ENCODE measurements around the gene HELZ.
A peak's percentile ranks its signal among the peaks of the same experiment; 100 is the strongest.

DNA sequence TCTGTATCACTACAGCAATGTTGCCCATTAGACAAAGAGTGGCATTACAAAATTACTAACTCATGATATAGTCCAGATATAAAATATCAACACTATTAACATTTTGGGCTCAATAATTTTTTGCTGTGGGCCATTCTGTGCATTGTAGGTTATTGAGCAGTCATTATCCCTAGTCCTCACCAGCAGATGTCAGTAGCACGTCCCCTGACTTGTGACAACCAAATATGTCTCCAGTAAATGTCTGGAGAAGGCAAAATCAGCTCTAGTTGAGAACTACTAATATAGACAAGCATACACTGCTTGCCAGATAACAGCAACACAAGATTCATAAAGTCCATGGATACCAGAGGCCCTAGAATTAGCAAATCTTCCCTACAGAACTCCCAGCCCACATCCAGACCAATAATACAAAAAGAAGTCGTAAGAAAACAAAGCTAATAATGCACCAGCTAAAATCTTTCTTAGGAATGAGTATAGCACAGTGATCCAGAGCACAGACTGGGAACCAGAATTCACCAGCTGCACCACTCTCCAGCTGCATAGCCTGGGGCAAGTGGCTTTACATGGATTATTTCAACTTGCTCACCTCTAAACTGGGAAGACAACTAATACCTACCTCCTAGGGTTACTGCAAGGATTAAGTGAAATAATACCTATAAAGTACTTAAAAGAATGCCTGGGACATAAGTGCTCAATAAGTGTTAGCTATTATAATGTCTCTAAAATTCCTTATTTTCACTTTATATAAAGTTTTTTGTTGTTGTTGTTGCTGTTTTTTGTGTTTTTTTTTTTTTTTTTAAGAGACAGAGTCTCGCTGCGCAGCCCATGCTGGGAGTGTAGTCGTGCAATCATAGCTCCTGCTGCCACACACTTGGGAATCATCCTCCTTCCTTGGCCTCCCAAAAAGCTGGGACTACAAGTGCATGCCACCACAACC is 23.7 kb downstream of the HELZ start:
- peak; percentile 69 for TF ChIP-seq CTCF (conservative IDR thresholded peaks at IDR 0.05; ENCODE audit: low read depth, low read length)
- no peak for TF ChIP-seq EZH2 (IDR thresholded peaks at IDR 0.05; ENCODE audit: low read length, unreplicated experiment)
- TF ChIP-seq EZH2phosphoT487 (IDR thresholded peaks at IDR 0.05; ENCODE audit: borderline replicate concordance, low read length): no peak

Data from PC-3 (cell line).